ENCODE measurements around the gene ST6GALNAC5. TPM values are rescaled to one million over a fixed set of nuclear protein-coding genes. Genes with fewer than 3 reads are reported as not detected.
"Not testable (repeated sequence)": the region's sequence is repeated elsewhere in the genome, so short reads cannot be mapped to it uniquely, and the experiment has no call there.

Gene ST6GALNAC5
- polyA plus RNA-seq, 3 donors: 3.0 to 3.4 (median 3.3) TPM

DNA sequence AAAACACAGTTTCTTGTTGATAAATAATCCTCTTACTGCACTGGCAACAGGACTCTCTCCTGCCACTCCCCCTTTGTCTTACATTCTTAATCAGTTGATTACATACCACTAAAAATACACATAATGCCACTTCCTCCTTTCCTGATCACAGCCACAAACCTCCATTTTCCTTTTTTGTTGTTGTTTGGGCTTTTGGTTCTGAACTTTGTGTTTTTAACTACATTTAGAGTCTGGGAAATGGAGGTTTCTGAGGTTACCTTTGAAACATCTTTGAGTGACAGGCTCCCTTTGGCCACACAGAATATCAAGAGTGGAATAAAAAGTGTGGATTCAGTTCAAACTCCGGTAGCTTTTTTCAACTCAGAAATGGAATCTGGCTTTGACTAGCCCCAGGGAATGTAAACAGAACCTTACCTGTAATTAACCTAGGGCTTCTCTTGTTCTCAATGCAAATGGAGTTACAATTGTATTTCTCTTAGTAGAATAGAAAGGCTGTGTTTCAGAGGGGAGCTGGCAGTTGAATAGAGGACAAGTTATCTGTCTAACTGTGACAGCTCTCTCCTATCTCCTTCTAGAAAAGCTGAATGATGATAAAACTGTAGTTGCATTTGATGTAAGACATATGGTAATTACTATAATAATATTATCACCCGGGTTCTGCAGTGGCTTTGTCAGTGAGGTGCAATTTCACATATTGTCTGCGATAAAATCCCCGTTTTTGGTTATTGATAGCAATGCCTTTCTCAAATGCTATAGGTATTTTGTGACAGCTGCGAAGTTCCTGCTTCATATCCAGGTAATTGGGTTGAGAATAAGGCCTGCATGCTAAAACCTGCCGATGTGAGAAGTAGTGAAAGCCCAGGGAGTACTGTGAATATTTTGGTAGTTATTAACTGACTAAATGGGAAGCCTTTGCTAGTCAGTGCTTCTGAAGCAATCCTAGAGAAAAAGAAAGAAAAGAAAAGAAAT is 66.9 kb downstream of the ST6GALNAC5 start:
- no peak for DNase-seq

DNA sequence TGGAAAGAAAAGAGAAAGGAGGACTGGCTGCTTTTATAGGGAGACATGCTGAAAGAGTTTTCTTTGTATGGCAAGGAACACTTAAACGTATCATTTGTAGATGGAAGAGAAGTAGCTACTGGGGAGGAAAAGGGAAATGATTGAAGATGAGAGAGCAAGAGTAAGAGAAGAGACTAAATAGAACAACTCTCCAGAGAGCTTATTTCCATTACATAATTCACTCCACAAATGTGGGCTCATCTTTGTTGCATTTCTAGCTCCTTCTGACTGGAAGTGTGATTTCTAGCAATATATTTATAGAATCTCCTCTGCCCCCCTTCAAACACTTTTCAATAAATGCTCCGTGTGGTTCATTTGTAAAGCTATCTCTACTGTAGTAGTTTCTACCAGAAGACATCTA is 71.0 kb downstream of the ST6GALNAC5 start:
- DNase-seq: no peak

DNA sequence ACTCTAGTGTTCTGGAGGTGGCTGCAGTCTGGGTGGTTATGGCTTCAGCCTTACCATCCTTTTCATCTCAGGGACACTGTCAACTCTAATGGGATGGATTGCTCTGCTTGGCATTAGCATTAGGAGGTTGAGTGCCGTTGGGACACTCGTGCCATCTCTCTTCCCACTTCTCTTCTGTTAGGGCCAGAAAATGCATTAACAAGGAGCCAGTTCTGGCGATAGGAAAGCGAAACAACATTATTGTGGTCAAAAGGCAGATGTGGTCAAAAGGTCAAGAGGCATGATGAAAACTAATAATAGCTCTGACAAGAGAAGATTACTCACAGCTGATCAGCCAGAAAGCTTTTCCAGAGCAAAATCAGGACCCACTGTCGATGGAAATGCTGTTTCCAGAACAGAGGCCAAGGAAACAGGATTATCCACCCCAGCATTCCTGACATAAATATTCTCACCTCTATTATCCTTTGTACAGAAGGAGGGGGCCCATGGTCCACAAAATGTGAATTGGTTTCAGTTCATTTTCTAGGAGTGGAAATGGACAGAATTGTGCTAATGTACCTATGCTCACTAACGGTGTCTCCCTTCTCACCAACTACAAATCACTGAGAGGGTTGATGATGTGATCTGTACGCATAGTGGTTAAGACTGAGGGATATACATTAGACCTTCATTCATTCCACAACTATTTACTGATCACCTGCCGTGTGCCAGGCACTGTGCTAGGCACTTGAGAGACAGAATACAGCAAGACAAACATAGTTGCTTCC is 72.0 kb downstream of the ST6GALNAC5 start:
- no peak for DNase-seq

DNA sequence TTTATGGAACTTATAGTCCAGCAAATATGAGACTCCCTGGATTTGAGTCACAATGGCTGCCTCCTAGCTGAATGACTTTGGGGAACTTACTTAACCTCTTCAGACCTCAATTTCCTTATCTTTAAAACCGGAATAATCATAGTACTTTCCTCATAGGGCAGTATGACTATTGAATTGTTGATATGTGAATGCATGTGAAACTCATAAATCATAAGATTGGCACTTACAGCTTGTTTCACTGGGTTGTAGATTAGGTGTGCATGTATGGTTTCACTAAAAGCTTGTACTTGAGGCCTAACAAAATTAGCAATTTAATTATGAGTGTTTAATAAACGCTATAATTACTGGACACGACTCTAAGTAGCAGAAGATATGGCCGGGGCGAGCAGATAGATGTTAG is 72.5 kb downstream of the ST6GALNAC5 start:
- no peak for DNase-seq

DNA sequence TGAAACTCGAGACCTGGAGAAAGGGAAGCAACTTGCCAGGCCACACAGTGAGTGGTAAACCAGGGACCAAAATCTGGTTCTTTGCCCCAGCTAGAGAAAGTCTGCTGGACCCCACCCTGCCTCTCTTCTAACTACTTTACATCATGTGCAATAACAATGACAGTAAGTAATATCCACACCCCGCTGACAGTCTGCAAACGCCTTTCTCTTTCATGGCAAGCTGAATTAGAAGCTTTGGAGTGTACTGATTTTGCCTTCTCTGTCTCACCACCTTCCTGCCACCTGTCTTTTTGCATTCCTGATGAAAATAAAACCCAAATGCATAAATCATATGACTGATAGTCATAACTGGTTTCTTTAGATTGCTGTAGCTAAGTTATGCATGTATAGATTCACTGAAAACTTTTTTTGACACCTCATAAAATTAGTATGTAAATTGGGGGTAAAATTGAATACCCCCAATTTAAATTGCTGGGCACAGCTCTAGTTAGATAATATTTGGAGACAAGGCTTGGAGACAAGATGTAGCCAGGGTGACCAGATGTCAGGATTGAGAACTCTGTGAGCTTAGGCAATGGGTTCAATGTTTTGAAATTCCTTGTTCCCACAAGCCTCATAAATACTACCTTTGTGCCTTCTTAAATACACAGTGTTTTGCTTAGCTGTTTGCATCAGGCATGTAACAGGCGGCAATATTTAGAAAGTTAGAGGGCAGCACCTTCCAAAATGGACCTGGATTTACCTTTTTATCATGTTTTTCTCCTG is 73.5 kb downstream of the ST6GALNAC5 start:
- DNase-seq: no peak

DNA sequence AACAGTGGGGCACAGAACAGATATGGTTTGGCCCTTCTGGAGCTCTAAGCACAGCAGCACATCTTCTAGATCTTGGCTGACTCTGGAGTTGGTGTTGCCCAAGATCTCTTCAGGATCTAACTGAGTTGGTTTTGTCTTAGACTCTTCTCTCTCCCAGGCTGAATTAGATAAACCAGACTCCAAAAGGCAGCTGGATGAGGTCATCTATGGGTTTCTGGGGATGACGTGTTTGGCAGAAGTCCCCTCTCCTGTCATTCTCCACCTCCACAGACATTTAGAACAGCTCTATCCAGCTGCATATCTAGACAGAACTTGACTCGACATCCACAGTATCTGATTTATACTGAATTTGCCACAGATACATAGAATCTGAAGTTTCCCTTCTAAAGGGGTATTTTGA is 75.3 kb downstream of the ST6GALNAC5 start:
- DNase-seq: no peak

DNA sequence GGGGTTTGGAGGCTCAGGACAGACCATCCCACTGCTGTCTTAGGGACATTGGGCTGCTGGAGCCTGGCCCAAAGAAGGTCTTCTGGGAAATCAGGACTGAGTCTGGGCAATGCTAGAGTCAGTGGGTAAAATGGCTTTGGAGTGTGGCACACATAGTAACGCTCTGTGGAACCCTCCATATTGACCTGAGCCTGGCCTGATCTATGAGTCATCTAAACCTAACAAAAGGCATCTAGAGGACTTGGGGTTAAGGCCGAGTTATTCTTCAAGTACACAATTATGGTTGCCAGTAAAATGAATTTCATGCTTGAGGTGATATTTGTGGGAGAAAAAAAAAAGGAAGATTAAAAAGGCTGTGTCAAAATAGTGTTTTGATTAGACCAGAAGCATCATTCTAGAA is 77.7 kb downstream of the ST6GALNAC5 start:
- no peak for DNase-seq

DNA sequence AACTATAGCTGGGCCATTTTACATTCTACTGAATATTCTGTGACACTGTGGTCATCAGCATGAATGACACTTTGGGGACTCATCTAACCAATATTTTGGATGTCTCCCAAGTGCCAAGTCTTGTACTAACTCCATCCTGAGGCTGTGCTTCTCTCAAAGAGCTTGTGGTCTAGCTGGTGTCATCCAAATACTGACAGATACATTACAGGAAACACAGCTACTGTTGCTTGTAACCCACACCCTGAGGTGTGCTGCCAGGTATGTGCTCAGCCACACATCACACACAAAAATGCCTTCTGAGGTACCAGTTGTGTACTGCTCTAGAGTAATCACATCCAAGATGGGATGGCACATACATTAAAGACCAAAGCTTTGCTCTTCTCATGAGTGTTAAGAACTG is 81.6 kb downstream of the ST6GALNAC5 start:
- DNase-seq: no peak

DNA sequence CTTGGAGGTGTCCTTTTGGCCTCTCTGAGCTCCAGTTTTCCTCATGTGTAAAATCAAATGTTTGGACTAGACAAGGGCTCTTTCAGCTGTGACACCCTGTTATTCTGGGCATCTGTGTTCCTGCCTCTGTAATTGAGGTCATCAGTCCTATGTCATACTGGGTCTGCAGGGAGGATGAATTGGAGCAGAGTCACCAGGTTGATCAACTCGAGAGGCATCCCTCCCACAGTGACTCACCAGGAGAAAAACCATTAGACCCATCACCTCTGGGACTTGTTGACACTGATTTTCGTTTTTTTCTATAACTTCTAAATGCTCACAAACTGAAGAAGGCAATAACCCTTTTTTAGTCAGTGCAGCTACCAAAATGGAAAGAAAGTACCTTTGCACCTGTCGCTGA is 82.2 kb downstream of the ST6GALNAC5 start:
- DNase-seq: no peak

DNA sequence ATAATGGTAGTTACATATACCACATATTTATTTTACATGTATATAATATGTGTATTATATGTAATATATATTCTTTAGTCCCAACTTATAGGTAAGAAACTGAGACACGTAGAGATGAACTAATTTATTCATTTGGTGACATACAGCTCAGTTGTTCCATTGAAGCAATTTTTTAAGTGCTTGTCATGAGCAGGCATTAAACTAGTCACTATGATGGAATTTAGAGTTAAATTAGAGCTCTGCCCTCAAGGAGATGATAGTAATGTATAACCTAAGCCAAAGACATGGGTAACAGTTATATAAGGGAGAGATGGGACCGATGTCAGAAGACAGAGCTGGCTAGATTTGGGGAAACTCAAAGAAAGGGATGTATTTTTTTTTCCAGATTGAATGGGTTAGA is 83.0 kb downstream of the ST6GALNAC5 start:
- DNase-seq: no peak

DNA sequence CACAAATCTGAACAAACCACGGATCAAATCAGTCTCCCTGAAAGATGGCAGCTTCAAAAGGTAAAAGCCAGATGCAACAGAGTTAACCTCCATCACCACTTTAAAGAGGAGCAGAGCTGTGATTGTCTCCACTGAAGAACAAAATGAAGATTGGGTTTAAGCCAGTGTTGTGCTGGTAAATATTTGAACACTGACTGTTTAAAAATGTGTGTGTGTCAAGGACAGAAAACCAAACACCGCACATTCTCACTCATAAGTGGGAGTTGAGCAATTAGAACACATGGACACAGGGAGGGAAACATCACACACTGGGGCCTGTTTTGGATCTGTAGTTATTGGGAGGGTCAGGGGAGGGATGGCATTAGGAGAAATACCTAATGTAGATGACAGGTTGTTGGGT is 83.9 kb downstream of the ST6GALNAC5 start:
- no peak for DNase-seq

DNA sequence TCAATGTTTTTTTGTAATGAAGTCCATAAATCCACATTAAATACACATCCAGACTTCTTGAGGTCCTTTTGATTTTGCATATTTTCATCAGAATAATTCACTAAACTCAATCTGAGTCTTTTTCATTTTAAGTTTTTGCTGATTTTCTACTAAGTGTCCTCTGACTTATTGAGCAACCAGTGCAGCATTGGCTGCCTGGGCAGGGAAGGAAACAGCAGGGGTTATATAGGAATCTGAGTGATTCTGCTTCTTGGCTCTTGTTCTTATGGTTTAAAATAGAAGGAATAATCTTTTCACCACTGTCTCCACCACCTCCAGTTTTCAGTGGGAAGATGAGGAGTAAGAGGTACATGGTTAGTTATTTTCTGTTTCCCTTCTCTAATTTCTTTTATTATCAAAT is 88.4 kb downstream of the ST6GALNAC5 start:
- no peak for DNase-seq

DNA sequence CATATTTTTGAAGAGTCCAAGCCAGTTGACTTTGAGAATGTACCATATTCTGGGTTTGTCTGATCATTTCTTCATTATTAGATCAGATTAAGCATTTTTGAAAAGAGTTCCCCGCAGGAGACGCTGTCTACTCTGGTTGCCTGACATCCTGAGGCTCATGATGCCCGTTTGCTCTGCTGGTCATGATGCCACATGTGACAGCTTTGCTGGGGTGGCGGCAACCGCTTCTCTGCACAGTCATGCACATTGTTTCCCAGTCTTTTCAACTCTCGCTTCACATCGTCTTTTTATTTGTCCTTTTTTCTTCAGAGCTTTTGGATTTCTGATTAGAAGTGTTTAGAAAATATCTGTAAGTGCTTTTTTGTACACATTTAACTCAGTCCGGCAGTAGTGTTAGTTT is 90.7 kb downstream of the ST6GALNAC5 start:
- no peak for DNase-seq

DNA sequence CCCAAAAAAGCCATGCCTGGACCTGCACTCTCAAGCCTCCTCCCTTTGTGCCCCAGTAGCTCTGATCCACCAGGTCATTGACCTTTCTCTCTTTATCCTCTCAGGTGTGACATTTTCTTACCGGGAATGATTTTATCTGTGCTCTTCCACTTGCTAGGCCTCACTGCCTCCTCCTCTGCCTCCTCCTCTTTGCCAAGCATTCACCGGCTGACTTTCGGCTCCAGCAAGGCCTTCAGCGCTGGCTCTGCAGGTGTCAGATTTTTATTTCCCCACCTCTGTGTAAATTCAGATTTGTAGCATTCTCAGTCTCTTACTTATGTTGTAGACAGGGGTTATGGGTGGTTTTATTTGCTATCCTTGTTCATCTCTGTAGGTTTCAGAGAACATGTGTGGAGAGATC is 91.5 kb downstream of the ST6GALNAC5 start:
- peak; percentile 8 for DNase-seq

DNA sequence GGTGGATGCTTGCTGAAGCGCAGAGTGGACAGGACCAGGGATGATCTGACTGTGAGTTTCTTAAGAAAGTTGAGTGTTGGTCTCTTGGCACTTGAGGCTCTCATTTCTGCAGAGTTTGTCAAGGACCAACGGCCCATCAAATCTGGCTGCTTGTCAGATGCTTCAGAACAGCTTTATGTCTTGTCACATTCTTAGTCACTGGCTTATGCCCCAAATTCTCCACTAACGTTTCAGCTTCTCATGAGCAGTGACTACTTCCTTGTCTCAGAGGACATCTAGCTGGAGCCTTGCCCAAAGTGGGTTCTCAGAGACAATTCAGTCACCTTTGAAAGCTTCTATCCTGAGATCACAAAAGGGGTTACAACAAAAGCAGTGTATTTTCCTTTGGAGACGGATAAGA is 92.3 kb downstream of the ST6GALNAC5 start:
- no peak for DNase-seq

DNA sequence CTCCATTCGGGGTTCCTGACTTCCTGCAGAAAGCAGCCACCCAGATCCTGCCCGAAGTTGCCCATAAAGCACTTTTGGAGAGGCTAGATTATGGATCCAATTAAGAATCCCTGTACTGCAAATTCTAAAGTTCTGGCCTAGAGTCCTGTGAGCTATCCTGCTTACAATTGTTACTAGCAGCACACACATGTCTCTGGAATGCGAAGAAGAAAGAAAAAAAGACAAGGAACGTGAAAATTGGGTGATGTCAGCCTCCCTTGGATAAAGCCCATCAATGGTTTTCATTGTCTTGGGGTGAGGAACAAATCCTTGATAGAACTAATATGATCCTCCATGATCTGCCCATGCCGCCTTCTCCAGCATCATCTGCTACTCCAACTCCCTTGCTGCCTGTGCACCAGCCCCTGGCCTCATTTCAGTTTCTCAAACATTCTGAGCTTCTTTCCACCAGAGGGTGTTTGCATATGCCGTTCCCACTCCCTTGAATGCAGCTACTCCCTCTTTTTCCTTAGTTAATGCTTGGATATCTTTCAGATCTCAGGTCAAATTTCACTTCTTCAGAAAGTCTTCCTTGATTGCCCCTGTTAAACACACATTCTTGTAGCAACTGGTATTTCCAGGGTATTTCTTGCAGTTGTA is 94.0 kb downstream of the ST6GALNAC5 start:
- no peak for DNase-seq

DNA sequence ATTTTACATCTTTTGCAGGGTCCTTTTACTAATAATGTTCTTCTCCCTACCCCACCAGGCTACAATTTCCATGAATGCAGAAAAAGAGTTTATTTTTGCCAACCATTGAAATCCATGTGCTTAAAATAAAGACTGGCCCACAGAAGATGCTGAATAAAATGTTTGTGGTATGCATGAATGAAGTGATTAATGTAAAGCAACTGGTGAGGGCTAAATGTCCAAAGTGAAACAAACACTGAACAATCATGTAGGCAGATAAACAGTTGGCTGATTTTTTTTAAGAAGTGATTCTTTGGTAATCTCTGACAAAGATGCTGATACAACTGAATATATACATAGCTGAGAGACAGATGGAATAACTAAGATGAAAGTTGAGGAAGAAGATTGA is 94.5 kb downstream of the ST6GALNAC5 start:
- no peak for DNase-seq

DNA sequence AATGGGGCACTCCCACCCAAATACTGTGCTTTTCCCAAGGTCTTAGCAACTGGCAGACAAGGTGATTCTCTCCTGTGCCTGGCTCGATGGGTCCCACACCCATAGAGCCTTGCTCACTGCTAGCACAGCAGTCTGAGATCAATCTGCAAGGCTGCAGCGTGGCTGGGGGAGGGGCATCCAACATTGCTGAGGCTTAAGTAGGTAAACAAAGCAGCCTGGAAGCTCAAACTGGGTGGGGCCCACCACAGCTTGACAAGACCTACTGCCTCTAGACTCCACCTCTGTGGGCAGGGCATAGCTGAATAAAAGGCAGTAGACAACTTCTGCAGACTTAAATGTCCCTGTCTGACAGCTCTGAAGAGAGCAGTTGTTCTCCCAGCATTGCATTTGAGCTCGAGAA is 114.0 kb downstream of the ST6GALNAC5 start:
- DNase-seq: not testable (repeated sequence)

DNA sequence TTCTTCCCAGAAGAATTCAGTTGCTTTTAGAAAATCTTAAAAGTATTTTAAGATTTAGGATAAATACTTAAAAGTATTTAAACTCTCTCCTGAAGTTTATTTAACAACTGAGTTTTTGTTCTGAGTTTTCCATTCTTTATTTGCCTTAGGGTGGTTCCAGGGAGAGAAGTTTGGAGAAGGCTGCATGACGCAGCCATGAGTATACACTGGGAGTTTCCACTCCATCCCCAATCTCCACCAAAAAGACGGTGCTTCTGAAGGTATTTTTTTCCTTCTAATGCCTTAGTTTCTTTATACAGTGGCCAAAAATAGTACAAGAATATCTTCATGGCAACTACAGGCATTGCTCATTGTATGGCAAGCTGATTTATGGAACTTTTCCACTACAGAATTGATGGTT is 122.7 kb downstream of the ST6GALNAC5 start:
- no peak for DNase-seq

DNA sequence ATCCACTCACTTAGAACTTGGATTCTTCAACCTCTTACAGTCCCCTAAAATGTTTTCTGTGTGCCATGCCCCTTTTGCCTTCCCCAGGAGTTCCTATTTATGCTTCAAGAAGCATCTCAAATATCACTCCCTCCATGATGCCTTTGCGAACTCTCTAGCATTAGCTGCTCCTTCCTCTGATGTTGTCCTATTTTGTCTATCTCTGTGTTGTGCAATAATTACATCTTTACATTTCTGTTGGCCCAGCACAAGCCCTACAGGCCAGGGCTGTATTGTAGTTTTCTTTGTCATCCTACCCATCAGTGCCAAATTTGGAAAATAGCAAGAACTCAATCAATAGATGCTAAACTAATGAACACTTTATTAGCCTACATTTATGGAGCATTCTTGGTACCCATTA is 125.8 kb downstream of the ST6GALNAC5 start:
- no peak for DNase-seq

DNA sequence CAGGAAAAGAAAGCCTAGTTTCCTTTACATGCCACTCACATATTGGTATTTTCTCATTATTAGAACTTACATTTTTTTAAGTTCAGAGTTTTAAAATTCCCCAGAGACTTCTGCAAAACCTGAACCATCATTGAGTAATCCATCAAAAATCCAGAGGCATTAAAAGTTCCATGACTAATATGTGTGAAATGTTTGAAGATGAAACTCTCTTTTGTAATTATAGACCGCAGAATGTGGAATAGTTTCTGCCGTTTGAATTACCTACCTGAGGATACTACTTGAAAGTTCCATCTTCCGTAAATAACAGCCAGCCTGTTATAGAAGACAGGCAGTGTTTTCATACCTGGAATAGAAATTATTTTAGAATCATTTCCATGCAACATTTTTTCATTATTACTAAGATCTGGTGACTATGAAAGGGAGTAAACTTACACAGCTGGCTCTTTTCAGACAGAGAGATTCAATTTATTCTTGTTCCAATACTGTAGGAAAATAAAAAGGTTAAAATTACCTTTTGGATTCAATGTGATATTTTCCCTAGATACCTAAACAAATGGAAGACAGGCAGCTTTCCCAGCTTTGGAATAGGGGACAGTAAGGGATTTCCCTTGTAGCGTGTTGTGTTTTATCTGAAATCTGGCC is 131.4 kb downstream of the ST6GALNAC5 start:
- DNase-seq: no peak
